GM12878 (cell line): ENCODE results near the gene TGFB3. TPM values are rescaled to one million over a fixed set of nuclear protein-coding genes. Genes with fewer than 3 reads are reported as not detected.

Experiments
- CEBPZ ChIP-seq: fragments of 150-350 bp; IDR thresholded peaks from 2 replicates; pipeline ENCODE4 v1.6.1; 2016; ENCODE audit warnings: low read depth, low read length
- IRF3 ChIP-seq: fragments of 450-650 bp; IDR thresholded peaks from 2 replicates; pipeline ENCODE4 v1.6.1; 2014; ENCODE audit warnings: mild to moderate bottlenecking
- KDM1A ChIP-seq: fragments of 200-600 bp; sonication (generic); IDR thresholded peaks from 2 replicates; pipeline ENCODE4 v1.6.1; 2016; ENCODE audit warnings: borderline replicate concordance
- POLR2A ChIP-seq: IDR thresholded peaks from 2 replicates; pipeline ENCODE4 v1.6.1; 2011; ENCODE audit warnings: low read depth, mild to moderate bottlenecking, low read length
- STAT1 ChIP-seq: fragments of 450-650 bp; conservative IDR thresholded peaks from 2 replicates; pipeline ENCODE4 v1.6.1; 2014; ENCODE audit warnings: antibody characterized with exemption, mild to moderate bottlenecking
- STAT3 ChIP-seq: IDR thresholded peaks from 2 replicates; pipeline ENCODE4 v1.6.1; 2011; ENCODE audit warnings: low read depth, low read length, improper control_type of control experiment
- TCF3 ChIP-seq: IDR thresholded peaks from 2 replicates; pipeline ENCODE4 v1.6.1; 2012; ENCODE audit warnings: low read depth, mild to moderate bottlenecking, low read length, borderline replicate concordance; ENCODE audit not compliant: insufficient read depth
- ZNF274 ChIP-seq: IDR thresholded peaks from one replicate; pipeline ENCODE4 v1.8.0; 2011; ENCODE audit not compliant: insufficient read length, insufficient read depth
- ZNF622 ChIP-seq: fragments of 450-650 bp; IDR thresholded peaks from 2 replicates; pipeline ENCODE4 v1.6.1; 2017; ENCODE audit warnings: mild to moderate bottlenecking, inconsistent platforms
- polyA plus RNA-seq, 11 experiments: library from polyadenylated mRNA; depleted of rRNA in 4 of 11; unstranded in 6 of 11; stranded (reverse) in 5 of 11; fragments of >200 nt; fragmentation: Nextera tagmentation in 4 of 11; fragmentation: Illumina TruSeq in 1 of 11; extraction: Ambion mirVana in 4 of 11; extraction: Trizol in 1 of 11; gene quantifications; 1 replicate in 1 of 11; 2 replicates in 10 of 11; pipeline versions ENCODE4 v1.2.1 to v1.2.3, GENCODE V29; 2011 to 2016; ENCODE audit warnings: inconsistent platforms in 2 of 11, missing spikeins in 2 of 11, low read depth in 1 of 11
- total RNA-seq, 4 experiments: library from RNA; depleted of rRNA in 3 of 4; stranded (reverse); fragments of >200 nt in 3 of 4; fragmentation: Illumina TruSeq in 1 of 4; extraction: Trizol in 1 of 4; gene quantifications; 2 replicates each; pipeline versions ENCODE4 v1.2.1 to v1.2.3, GENCODE V29; 2013 to 2021

The TGFB3 gene
- total and polyA plus RNA-seq, 10 of the 15 experiments (the other 5 are each of a cell fraction or from before 2014, with no cell fraction given) = 0.27 to 2.6 (median 0.82) TPM

- TF ChIP-seq POLR2A (no peak), IRF3 (no peak), STAT1 (no peak), CEBPZ (no peak), KDM1A (no peak), STAT3 (no peak), ZNF274 (no peak), TCF3 (no peak), ZNF622 (no peak)
Measured at GRCh38 chr14:75989134-75989533, 7.3 kb upstream of the TGFB3 start (continued).
